WTC11 (cell line): Measurements from ENCODE around the gene C1orf226. TPM values are rescaled to one million over a fixed set of nuclear protein-coding genes. Genes with fewer than 3 reads are reported as not detected.
"Not testable (repeated sequence)": the region's sequence is repeated elsewhere in the genome, so short reads cannot be mapped to it uniquely, and the experiment has no call there.

Experiments used
- ATAC-seq: fragments of 200-7000 bp; cut with Tn5 transposase; 2 replicates; pipeline ENCODE4 v1.10.0; 2021; ENCODE audit warnings: mild to moderate bottlenecking, moderate library complexity
- CTCF ChIA-PET: fragments of 300-600 bp; sonication (Branson Sonifier 250); formaldehyde crosslinking; loops from one replicate; lab custom pipeline; 2021; ENCODE audit warnings: antibody characterized with exemption; lab: Charles Lee
- POLR2A ChIA-PET: fragments of 350-600 bp; sonication (Branson Sonifier 250); formaldehyde crosslinking; loops from one replicate; lab custom pipeline; 2021; ENCODE audit warnings: antibody characterized with exemption; lab: Charles Lee
- DNase-seq: peaks from one replicate; pipeline ENCODE4 v3.0.0; 2021; ENCODE audit warnings: low spot score
- H3K27ac Mint-ChIP-seq: 2 replicates; pipeline ENCODE4 v1.8.0; 2021; ENCODE audit warnings: mixed read lengths
- H3K27me3 Mint-ChIP-seq: 2 replicates; pipeline ENCODE4 v1.8.0; 2021; ENCODE audit warnings: low read depth, mild to moderate bottlenecking, moderate library complexity, mixed read lengths
- H3K36me3 Mint-ChIP-seq: 2 replicates; pipeline ENCODE4 v1.8.0; 2021; ENCODE audit warnings: mixed read lengths
- H3K4me1 Mint-ChIP-seq: 2 replicates; pipeline ENCODE4 v1.8.0; 2022; ENCODE audit warnings: mixed read lengths
- H3K4me3 Mint-ChIP-seq: 2 replicates; pipeline ENCODE4 v1.8.0; 2021; ENCODE audit warnings: mild to moderate bottlenecking, moderate library complexity, mixed read lengths
- H3K9me3 Mint-ChIP-seq: 2 replicates; pipeline ENCODE4 v1.8.0; 2021; ENCODE audit warnings: mixed read lengths
- ETV6 ChIP-seq: sonication (generic); formaldehyde crosslinking; IDR thresholded peaks from 2 replicates; pipeline ENCODE4 v1.8.1; 2022; ENCODE audit warnings: mild to moderate bottlenecking, missing genetic modification reagents
- GTF2I ChIP-seq: fragments of 250-450 bp; sonication (Bioruptor Pico); conservative IDR thresholded peaks from 2 replicates; pipeline ENCODE4 v1.4.0; 2021; ENCODE audit warnings: mild to moderate bottlenecking
- HMGA2 ChIP-seq: fragments of 250-450 bp; sonication (Bioruptor Pico); IDR thresholded peaks from 2 replicates; pipeline ENCODE4 v1.4.0; 2021; ENCODE audit warnings: mild to moderate bottlenecking, moderate library complexity
- IRF2 ChIP-seq: sonication (generic); formaldehyde crosslinking; IDR thresholded peaks from 2 replicates; pipeline ENCODE4 v1.8.0; 2022; ENCODE audit warnings: low read depth, missing genetic modification reagents, borderline replicate concordance
- KAT7 ChIP-seq: sonication (generic); formaldehyde crosslinking; IDR thresholded peaks from 2 replicates; pipeline ENCODE4 v1.8.1; 2023; ENCODE audit warnings: missing genetic modification reagents, mild to moderate bottlenecking, borderline replicate concordance
- MXD4 ChIP-seq: fragments of 250-450 bp; sonication (Bioruptor Pico); IDR thresholded peaks from 2 replicates; pipeline ENCODE4 v1.8.0; 2021; ENCODE audit warnings: mild to moderate bottlenecking, moderate library complexity, borderline replicate concordance
- MYBL2 ChIP-seq: sonication (generic); formaldehyde crosslinking; IDR thresholded peaks from 2 replicates; pipeline ENCODE4 v1.8.1; 2023; ENCODE audit warnings: mild to moderate bottlenecking, moderate library complexity, missing genetic modification reagents
- NR1H2 ChIP-seq: sonication (generic); formaldehyde crosslinking; IDR thresholded peaks from 2 replicates; pipeline ENCODE4 v1.9.0; 2021; ENCODE audit warnings: mild to moderate bottlenecking, moderate library complexity, missing genetic modification reagents
- SMAD3 ChIP-seq: sonication (generic); formaldehyde crosslinking; IDR thresholded peaks from 2 replicates; pipeline ENCODE4 v1.8.0; 2022; ENCODE audit warnings: missing genetic modification reagents, mild to moderate bottlenecking, borderline replicate concordance
- TCF7 ChIP-seq: sonication (generic); formaldehyde crosslinking; IDR thresholded peaks from 2 replicates; pipeline ENCODE4 v1.8.0; 2022; ENCODE audit warnings: mild to moderate bottlenecking, low read depth, missing genetic modification reagents, moderate library complexity
- ZBTB21 ChIP-seq: sonication (generic); formaldehyde crosslinking; IDR thresholded peaks from 2 replicates; pipeline ENCODE4 v1.8.1; 2023; ENCODE audit warnings: mild to moderate bottlenecking, missing genetic modification reagents, borderline replicate concordance
- total RNA-seq: library from RNA; stranded (reverse); gene quantifications from 3 replicates; pipeline ENCODE4 v1.2.3, GENCODE V29; 2021
- TF ChIP-seq, protein P1 (sequence below): sonication (generic); formaldehyde crosslinking; conservative IDR thresholded peaks from 2 replicates; pipeline ENCODE4 v1.8.1; 2023; ENCODE audit warnings: mild to moderate bottlenecking, low read depth, missing genetic modification reagents, moderate library complexity
- TF ChIP-seq, protein P2 (sequence below): sonication (generic); formaldehyde crosslinking; IDR thresholded peaks from 2 replicates; pipeline ENCODE4 v1.8.1; 2022; ENCODE audit warnings: low read depth, mild to moderate bottlenecking, moderate library complexity, missing genetic modification reagents, borderline replicate concordance
- TF ChIP-seq, protein P3 (sequence below): sonication (generic); formaldehyde crosslinking; IDR thresholded peaks from 2 replicates; pipeline ENCODE4 v1.8.0; 2023; ENCODE audit warnings: missing genetic modification reagents, mild to moderate bottlenecking, borderline replicate concordance
- TF ChIP-seq, protein P4 (sequence below): fragments of 250-450 bp; sonication (Bioruptor Pico); IDR thresholded peaks from 2 replicates; pipeline ENCODE4 v1.9.0; 2021; ENCODE audit warnings: mild to moderate bottlenecking
- TF ChIP-seq, protein P5 (sequence below): sonication (generic); formaldehyde crosslinking; IDR thresholded peaks from 2 replicates; pipeline ENCODE4 v1.8.1; 2022; ENCODE audit warnings: low read depth, missing genetic modification reagents, borderline replicate concordance
- TF ChIP-seq, protein P6 (sequence below): sonication (generic); formaldehyde crosslinking; IDR thresholded peaks from 2 replicates; pipeline ENCODE4 v1.8.1; 2023; ENCODE audit warnings: mild to moderate bottlenecking, moderate library complexity, missing genetic modification reagents
- TF ChIP-seq, protein P7 (sequence below): sonication (generic); formaldehyde crosslinking; IDR thresholded peaks from 2 replicates; pipeline ENCODE4 v1.8.1; 2023; ENCODE audit warnings: mild to moderate bottlenecking, missing genetic modification reagents, moderate library complexity

C1orf226 gene
- total RNA-seq, 1 experiment from 2014 or later = 21.4 TPM

DNA sequence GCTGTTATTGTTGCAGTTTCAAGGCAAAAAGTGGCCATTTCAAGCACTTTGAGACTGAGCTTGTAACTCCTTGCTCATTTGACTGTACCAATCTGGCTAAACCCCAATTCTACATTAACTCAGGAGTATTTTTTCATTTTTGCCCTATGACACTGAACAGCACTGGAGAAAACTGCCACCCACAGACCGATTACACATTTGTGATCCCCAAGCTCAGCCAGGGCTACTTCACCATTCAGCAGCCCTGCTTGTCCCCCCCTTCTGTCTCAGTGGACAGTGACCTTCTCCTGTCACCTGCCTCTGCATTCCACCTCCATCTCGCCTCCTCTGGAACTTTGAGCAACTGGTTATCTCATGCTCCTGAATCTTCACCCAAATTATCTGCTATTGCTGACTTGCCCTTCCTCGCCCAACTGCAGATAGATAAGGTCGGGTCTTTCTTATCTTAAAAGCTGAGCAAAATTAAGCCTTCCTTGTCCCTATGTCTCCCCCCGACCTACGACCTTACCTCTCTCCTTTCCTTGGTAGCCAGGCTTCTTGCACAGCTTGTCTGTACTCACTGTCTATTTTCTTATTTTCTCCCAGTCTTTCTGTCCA lies 30.2 kb upstream of the C1orf226 start:
- no peak overlapping the region for H3K27ac Mint-ChIP-seq
- peaks cover 6% of the 10 kb centered on the region for H3K36me3 Mint-ChIP-seq
- no peak overlapping the region for H3K4me3 Mint-ChIP-seq
- ChIA-PET CTCF (no interaction called here), POLR2A (no interaction called here)
- TF ChIP-seq, protein P1, sequence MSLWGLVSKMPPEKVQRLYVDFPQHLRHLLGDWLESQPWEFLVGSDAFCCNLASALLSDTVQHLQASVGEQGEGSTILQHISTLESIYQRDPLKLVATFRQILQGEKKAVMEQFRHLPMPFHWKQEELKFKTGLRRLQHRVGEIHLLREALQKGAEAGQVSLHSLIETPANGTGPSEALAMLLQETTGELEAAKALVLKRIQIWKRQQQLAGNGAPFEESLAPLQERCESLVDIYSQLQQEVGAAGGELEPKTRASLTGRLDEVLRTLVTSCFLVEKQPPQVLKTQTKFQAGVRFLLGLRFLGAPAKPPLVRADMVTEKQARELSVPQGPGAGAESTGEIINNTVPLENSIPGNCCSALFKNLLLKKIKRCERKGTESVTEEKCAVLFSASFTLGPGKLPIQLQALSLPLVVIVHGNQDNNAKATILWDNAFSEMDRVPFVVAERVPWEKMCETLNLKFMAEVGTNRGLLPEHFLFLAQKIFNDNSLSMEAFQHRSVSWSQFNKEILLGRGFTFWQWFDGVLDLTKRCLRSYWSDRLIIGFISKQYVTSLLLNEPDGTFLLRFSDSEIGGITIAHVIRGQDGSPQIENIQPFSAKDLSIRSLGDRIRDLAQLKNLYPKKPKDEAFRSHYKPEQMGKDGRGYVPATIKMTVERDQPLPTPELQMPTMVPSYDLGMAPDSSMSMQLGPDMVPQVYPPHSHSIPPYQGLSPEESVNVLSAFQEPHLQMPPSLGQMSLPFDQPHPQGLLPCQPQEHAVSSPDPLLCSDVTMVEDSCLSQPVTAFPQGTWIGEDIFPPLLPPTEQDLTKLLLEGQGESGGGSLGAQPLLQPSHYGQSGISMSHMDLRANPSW (CRISPR knock-in tag) = no peak
- TF ChIP-seq KAT7 (CRISPR knock-in tag) (no peak), IRF2 (CRISPR knock-in tag) (no peak), HMGA2 (CRISPR knock-in tag) (no peak), MXD4 (CRISPR knock-in tag) (no peak), SMAD3 (CRISPR knock-in tag) (no peak), NR1H2 (no peak), TCF7 (CRISPR knock-in tag) (no peak), GTF2I (CRISPR knock-in tag) (no peak), ETV6 (CRISPR knock-in tag) (no peak), MYBL2 (CRISPR knock-in tag) (no peak), ZBTB21 (CRISPR knock-in tag) (no peak)
- TF ChIP-seq, protein P2, sequence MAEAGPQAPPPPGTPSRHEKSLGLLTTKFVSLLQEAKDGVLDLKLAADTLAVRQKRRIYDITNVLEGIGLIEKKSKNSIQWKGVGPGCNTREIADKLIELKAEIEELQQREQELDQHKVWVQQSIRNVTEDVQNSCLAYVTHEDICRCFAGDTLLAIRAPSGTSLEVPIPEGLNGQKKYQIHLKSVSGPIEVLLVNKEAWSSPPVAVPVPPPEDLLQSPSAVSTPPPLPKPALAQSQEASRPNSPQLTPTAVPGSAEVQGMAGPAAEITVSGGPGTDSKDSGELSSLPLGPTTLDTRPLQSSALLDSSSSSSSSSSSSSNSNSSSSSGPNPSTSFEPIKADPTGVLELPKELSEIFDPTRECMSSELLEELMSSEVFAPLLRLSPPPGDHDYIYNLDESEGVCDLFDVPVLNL (CRISPR knock-in tag) = no peak
- TF ChIP-seq, protein P3, sequence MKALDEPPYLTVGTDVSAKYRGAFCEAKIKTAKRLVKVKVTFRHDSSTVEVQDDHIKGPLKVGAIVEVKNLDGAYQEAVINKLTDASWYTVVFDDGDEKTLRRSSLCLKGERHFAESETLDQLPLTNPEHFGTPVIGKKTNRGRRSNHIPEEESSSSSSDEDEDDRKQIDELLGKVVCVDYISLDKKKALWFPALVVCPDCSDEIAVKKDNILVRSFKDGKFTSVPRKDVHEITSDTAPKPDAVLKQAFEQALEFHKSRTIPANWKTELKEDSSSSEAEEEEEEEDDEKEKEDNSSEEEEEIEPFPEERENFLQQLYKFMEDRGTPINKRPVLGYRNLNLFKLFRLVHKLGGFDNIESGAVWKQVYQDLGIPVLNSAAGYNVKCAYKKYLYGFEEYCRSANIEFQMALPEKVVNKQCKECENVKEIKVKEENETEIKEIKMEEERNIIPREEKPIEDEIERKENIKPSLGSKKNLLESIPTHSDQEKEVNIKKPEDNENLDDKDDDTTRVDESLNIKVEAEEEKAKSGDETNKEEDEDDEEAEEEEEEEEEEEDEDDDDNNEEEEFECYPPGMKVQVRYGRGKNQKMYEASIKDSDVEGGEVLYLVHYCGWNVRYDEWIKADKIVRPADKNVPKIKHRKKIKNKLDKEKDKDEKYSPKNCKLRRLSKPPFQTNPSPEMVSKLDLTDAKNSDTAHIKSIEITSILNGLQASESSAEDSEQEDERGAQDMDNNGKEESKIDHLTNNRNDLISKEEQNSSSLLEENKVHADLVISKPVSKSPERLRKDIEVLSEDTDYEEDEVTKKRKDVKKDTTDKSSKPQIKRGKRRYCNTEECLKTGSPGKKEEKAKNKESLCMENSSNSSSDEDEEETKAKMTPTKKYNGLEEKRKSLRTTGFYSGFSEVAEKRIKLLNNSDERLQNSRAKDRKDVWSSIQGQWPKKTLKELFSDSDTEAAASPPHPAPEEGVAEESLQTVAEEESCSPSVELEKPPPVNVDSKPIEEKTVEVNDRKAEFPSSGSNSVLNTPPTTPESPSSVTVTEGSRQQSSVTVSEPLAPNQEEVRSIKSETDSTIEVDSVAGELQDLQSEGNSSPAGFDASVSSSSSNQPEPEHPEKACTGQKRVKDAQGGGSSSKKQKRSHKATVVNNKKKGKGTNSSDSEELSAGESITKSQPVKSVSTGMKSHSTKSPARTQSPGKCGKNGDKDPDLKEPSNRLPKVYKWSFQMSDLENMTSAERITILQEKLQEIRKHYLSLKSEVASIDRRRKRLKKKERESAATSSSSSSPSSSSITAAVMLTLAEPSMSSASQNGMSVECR (CRISPR knock-in tag) = no peak
- TF ChIP-seq, protein P4, sequence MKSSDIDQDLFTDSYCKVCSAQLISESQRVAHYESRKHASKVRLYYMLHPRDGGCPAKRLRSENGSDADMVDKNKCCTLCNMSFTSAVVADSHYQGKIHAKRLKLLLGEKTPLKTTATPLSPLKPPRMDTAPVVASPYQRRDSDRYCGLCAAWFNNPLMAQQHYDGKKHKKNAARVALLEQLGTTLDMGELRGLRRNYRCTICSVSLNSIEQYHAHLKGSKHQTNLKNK (CRISPR knock-in tag) = no peak
- TF ChIP-seq, protein P5, sequence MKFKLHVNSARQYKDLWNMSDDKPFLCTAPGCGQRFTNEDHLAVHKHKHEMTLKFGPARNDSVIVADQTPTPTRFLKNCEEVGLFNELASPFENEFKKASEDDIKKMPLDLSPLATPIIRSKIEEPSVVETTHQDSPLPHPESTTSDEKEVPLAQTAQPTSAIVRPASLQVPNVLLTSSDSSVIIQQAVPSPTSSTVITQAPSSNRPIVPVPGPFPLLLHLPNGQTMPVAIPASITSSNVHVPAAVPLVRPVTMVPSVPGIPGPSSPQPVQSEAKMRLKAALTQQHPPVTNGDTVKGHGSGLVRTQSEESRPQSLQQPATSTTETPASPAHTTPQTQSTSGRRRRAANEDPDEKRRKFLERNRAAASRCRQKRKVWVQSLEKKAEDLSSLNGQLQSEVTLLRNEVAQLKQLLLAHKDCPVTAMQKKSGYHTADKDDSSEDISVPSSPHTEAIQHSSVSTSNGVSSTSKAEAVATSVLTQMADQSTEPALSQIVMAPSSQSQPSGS (CRISPR knock-in tag) = no peak
- TF ChIP-seq, protein P6, sequence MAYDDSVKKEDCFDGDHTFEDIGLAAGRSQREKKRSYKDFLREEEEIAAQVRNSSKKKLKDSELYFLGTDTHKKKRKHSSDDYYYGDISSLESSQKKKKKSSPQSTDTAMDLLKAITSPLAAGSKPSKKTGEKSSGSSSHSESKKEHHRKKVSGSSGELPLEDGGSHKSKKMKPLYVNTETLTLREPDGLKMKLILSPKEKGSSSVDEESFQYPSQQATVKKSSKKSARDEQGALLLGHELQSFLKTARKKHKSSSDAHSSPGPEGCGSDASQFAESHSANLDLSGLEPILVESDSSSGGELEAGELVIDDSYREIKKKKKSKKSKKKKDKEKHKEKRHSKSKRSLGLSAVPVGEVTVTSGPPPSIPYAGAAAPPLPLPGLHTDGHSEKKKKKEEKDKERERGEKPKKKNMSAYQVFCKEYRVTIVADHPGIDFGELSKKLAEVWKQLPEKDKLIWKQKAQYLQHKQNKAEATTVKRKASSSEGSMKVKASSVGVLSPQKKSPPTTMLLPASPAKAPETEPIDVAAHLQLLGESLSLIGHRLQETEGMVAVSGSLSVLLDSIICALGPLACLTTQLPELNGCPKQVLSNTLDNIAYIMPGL = no peak
- TF ChIP-seq, protein P7, sequence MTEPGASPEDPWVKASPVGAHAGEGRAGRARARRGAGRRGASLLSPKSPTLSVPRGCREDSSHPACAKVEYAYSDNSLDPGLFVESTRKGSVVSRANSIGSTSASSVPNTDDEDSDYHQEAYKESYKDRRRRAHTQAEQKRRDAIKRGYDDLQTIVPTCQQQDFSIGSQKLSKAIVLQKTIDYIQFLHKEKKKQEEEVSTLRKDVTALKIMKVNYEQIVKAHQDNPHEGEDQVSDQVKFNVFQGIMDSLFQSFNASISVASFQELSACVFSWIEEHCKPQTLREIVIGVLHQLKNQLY (CRISPR knock-in tag) = no peak
- TF ChIP-seq, all 79 proteins: peak for 0
- ATAC-seq = no peak
- Mint-ChIP-seq H3K27me3 (no peaks in the 10 kb centered on the region), H3K9me3 (no peaks in the 10 kb centered on the region), H3K4me1 (peaks cover 17% of the 10 kb centered on the region)
- DNase-seq = no peak

DNA sequence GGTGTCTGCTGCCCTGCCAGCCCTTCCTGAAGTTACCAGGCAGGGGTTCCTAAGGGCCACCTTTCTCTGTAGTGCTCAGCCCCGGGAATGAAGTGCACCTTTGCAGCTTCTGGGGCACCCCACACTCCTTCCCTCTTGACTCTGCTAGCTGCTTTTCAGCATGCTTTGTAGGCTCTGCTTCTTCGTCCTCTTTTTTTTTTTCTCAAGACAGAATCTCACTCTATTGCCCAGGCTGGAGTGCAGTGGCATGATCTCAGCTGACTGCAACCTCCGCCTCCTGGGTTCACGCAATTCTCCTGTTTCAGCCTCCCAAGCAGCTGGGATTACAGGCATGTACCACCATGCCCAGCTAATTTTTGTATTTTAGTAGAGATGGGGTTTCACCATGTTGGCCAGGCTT lies 29.7 kb upstream of the C1orf226 start:
- H3K9me3 Mint-ChIP-seq, H3K4me3 Mint-ChIP-seq, CTCF ChIA-PET, H3K27ac Mint-ChIP-seq, H3K36me3 Mint-ChIP-seq, H3K27me3 Mint-ChIP-seq, DNase-seq, ATAC-seq, POLR2A ChIA-PET: not testable (repeated sequence)
- peaks cover 17% of the 10 kb centered on the region for H3K4me1 Mint-ChIP-seq
